HG02840 (cell line): ENCODE results near the gene RNF152.

Experiments
- ATAC-seq: cut with Tn5 transposase; IDR thresholded peaks from one replicate; pipeline ENCODE4 v1.9.1; 2021; ENCODE audit warnings: mild to moderate bottlenecking, moderate library complexity, moderate number of reproducible peaks; ENCODE audit not compliant: unreplicated experiment, low FRiP score

RNF152 gene

DNA sequence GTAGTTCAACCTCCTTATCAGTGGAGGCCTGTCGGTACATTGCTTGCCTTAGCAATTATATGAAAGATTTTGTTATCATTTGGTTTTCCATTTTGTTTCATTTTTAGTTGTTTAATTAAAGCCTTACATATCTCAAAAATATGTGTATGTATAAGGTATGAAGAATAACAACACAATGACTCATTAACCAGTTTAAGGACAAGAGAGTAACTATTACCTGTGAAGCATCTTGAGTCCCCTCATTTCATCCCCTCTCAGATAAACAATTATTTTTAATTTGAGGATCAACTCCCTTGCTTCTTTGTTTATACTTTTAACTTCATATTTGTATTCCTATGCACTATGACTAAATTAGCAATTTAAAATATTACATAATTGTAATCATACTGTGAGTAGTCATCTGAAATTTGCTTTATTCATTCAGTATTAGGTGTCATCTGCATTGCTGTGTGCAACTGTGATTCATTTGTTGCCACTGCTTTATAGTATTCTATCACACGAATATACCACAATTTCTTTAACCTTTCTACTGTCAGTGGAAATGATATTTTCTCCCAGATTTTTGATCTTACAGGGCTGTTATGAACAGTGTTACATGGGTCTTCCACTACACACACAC, 126.4 kb downstream of the RNF152 start:
- no peak for ATAC-seq

DNA sequence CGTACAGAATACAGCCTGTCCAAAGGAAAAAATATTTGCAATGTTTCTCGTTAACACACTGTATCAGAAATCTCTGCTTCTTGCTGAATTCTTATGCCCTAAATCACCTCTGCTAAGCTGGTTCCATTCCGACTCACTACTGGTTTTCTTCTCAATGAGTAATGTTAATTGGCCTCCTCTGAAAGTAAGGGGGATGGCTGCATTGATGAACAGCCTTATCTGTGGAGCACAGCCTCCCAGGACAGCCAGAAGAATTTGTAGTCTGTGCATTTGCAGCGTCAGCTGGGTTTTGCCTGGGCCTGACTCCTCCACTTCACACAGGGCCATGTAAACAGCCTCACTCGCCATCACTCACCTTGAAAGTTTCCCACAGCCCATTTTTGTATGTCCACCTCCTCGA, 127.7 kb downstream of the RNF152 start:
- ATAC-seq: no peak

DNA sequence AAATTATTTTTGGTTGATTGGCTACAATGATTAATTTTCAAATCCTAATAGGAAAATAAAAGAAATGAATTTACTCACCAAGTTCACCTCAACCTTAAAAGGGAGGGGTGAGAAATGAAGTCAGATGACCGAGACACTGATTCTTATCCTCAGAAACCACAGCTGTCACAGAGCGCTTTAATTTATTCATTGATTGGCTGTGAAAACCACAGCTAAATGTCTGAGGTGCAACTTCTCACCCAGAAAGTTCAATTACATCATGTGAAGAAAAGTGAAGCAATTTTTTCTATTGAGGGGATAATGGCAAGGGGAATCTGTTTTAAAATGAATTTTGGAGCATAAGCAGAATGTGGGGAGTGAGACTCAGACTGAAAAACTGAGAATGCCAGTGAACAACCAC, 128.4 kb downstream of the RNF152 start:
- ATAC-seq: no peak

DNA sequence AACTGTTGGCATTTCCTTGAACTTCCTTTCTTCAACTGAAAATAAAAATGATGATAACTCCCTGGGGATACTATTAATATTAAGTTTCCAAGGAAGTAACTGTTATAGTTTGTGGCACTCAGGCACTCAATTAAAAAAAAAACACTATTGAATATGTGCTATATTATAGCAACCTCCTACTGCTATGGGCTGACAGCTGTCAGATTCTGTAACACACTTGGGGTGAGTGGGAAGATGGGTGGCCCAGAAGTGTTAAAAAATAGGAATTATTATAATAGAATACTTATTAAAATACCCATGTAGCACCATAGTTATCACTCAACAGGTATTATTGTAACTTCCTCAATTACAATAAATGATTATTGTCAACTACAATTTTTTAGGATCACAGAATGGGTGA, 130.9 kb downstream of the RNF152 start:
- ATAC-seq: no peak
